Vagina (tissue), 2 donors: ENCODE measurements around the gene CFDP1.
A peak's percentile ranks its signal among the peaks of the same experiment; 100 is the strongest.

Experiments used
- POLR2A ChIP-seq, 2 donors: fragments of 450-650 bp; IDR thresholded peaks; one replicate each; pipeline ENCODE4 v1.6.1; 2017; ENCODE audit warnings: antibody characterized with exemption in 2 of 2, mild to moderate bottlenecking in 2 of 2, moderate library complexity in 2 of 2
- TF ChIP-seq, protein P1 (sequence below), 3 experiments: fragments of 450-650 bp in 2 of 3; fragments of 200-600 bp in 1 of 3; sonication (generic) in 1 of 3; IDR thresholded peaks; one replicate each; pipeline ENCODE4 v1.5.1; 2017 to 2019; ENCODE audit warnings: antibody characterized with exemption in 3 of 3, mild to moderate bottlenecking in 2 of 3, moderate library complexity in 2 of 3

DNA sequence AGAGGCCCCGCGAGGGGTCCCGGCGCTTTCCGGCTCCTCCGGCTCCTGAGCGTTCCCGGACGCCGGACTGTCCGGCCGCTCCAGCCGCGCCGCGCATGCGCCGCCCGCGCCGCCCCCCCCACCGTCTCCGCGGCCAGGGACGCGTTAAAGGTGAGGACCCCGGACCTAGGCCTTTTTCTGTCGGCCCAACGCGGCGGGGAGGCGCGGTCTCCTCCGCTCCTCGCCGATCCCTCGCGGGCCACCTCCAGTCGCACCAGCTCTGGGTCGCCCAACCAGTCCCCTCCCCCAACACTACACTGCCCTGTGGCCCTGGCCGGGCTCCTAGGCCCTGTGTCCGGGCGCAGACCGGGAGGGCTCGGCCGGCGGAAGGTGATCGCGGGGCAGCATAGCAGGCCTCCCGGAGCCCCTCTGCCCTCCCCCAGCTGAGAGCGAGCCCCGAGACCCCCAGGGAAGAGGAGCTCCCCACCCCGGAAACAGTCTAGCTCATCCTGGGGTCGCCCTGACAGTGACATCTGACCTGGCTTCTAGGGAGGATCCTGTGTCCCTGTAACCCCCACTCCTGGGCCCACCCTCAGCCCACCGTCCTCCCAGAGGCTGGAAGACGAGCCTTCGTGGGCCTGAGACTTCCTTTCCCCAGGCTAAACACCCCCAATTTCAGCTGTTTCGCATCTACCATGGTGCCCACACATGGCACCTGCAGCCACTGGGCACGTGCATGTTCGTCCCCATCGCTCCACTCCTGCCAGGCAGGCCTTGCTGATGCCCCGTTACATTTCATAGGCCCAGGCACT, 167.2 kb downstream of the CFDP1 start:
- TF ChIP-seq, protein P1, sequence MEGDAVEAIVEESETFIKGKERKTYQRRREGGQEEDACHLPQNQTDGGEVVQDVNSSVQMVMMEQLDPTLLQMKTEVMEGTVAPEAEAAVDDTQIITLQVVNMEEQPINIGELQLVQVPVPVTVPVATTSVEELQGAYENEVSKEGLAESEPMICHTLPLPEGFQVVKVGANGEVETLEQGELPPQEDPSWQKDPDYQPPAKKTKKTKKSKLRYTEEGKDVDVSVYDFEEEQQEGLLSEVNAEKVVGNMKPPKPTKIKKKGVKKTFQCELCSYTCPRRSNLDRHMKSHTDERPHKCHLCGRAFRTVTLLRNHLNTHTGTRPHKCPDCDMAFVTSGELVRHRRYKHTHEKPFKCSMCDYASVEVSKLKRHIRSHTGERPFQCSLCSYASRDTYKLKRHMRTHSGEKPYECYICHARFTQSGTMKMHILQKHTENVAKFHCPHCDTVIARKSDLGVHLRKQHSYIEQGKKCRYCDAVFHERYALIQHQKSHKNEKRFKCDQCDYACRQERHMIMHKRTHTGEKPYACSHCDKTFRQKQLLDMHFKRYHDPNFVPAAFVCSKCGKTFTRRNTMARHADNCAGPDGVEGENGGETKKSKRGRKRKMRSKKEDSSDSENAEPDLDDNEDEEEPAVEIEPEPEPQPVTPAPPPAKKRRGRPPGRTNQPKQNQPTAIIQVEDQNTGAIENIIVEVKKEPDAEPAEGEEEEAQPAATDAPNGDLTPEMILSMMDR (IDR thresholded peaks at IDR 0.05): no peak
- peak in 1 of 2 donors; percentile 72 for TF ChIP-seq POLR2A (IDR thresholded peaks at IDR 0.05)
